ENCODE data around the gene ESR1.

- no peak for TF ChIP-seq CTCF (IDR thresholded peaks at IDR 0.05; ENCODE audit: extremely low read depth in 1 of 2, insufficient read depth in 1 of 2, low read depth in 1 of 2, low read length in 2 of 2)
- TF ChIP-seq EZH2 (IDR thresholded peaks at IDR 0.05; ENCODE audit: borderline replicate concordance, low read depth, low read length, severe bottlenecking): no peak
Measured at GRCh38 chr6:152150196-152150595, 342.7 kb downstream of the ESR1 start.
